A549 (cell line): Measurements from ENCODE around the gene ZNF273.

ENCODE experiments used
- BHLHE40 ChIP-seq: IDR thresholded peaks from 2 replicates; pipeline ENCODE4 v1.6.1; 2012; ENCODE audit warnings: low read depth, low read length, inconsistent platforms
- CEBPB ChIP-seq, 2 experiments: fragments of >200 bp in 1 of 2; sonication (Bioruptor Twin) in 1 of 2; formaldehyde crosslinking in 1 of 2; IDR thresholded peaks; 2 replicates each; pipeline ENCODE4 v1.6.1; 2012 to 2016
- CHD4 ChIP-seq: fragments of 200-600 bp; sonication (generic); IDR thresholded peaks from 2 replicates; pipeline ENCODE4 v1.6.1; 2016; ENCODE audit warnings: antibody characterized with exemption, mild to moderate bottlenecking, borderline replicate concordance
- CTCF ChIP-seq: fragments of >200 bp; sonication (Bioruptor Twin); formaldehyde crosslinking; IDR thresholded peaks from 3 replicates; pipeline ENCODE4 v1.5.1; 2016
- E2F6 ChIP-seq: IDR thresholded peaks from 2 replicates; pipeline ENCODE4 v1.6.1; 2012; ENCODE audit warnings: low read depth, borderline replicate concordance
- ELK1 ChIP-seq: fragments of 150-350 bp; IDR thresholded peaks from 2 replicates; pipeline ENCODE4 v1.6.1; 2014; ENCODE audit warnings: low read depth, mild to moderate bottlenecking, low read length
- GATA3 ChIP-seq: IDR thresholded peaks from 2 replicates; pipeline ENCODE4 v1.6.1; 2012; ENCODE audit warnings: borderline replicate concordance
- JUNB ChIP-seq: fragments of >200 bp; sonication (Bioruptor Twin); formaldehyde crosslinking; IDR thresholded peaks from 2 replicates; pipeline ENCODE4 v1.6.1; 2016
- MAZ ChIP-seq: fragments of 150-350 bp; IDR thresholded peaks from 2 replicates; pipeline ENCODE4 v1.6.1; 2014; ENCODE audit warnings: antibody characterized with exemption, low read depth, low read length, borderline replicate concordance
- PBX3 ChIP-seq: IDR thresholded peaks from 2 replicates; pipeline ENCODE4 v1.6.1; 2012
- POLR2A ChIP-seq: IDR thresholded peaks from 2 replicates; pipeline ENCODE4 v1.6.1; 2012; ENCODE audit warnings: mild to moderate bottlenecking, low read length
- POLR2AphosphoS2 ChIP-seq: conservative IDR thresholded peaks from 2 replicates; pipeline ENCODE4 v1.6.1; 2012; ENCODE audit warnings: low read length, improper control_type of control experiment, inconsistent platforms
- RCOR1 ChIP-seq: fragments of 150-350 bp; IDR thresholded peaks from 2 replicates; pipeline ENCODE4 v1.6.1; 2014; ENCODE audit warnings: antibody characterized with exemption, low read length, low read depth

- TF ChIP-seq CTCF, result no peak
- TF ChIP-seq PBX3, result no peak
- no peak for TF ChIP-seq POLR2AphosphoS2
- TF ChIP-seq POLR2A, result no peak
- no peak for TF ChIP-seq E2F6
- TF ChIP-seq MAZ, result no peak
- TF ChIP-seq CEBPB (IDR thresholded peaks at IDR 0.05), result no peak
- TF ChIP-seq CHD4, result no peak
- TF ChIP-seq ELK1, result no peak
- TF ChIP-seq BHLHE40, result no peak
- no peak for TF ChIP-seq JUNB
- no peak for TF ChIP-seq RCOR1
- TF ChIP-seq GATA3, result no peak
These were observed 48.1 kb upstream of the ZNF273 start for GRCh38 chr7:64854969-64855368.
